Kidney (tissue), 14 donors: ENCODE results near the gene TNRC6C. TPM values are rescaled to one million over a fixed set of nuclear protein-coding genes. Genes with fewer than 3 reads are reported as not detected.
"Not testable (repeated sequence)": the region's sequence is repeated elsewhere in the genome, so short reads cannot be mapped to it uniquely, and the experiment has no call there.

ENCODE experiments used
- DNase-seq, 5 donors: peaks; one replicate each; pipeline ENCODE4 v3.0.0-alpha.2; 2013 to 2020
- FAIRE-seq: peaks from 2 replicates; lab custom pipeline; 2012; peaks lifted over from hg19 to GRCh38; lab: Jason Lieb, UNC
- H3K27ac ChIP-seq, 2 donors: one replicate each; pipeline ENCODE4 v1.7.0; 2013; ENCODE audit warnings: low read depth in 2 of 2, low read length in 2 of 2, inconsistent platforms in 1 of 2
- H3K27me3 ChIP-seq: one replicate; pipeline ENCODE4 v1.7.1; 2013; ENCODE audit warnings: low read length, inconsistent platforms; ENCODE audit not compliant: control insufficient read depth, insufficient read depth
- H3K36me3 ChIP-seq, 3 donors: one replicate each; pipeline versions ENCODE4 v1.7.0 to v1.7.1; 2013; ENCODE audit warnings: low read length in 3 of 3, control low read depth in 1 of 3, inconsistent platforms in 1 of 3; ENCODE audit not compliant: insufficient read depth in 3 of 3, control insufficient read depth in 2 of 3
- H3K4me1 ChIP-seq, 3 donors: one replicate each; pipeline versions ENCODE4 v1.7.0 to v1.7.1; 2013; ENCODE audit warnings: low read length in 3 of 3, inconsistent platforms in 1 of 3, low read depth in 1 of 3; ENCODE audit not compliant: control insufficient read depth in 2 of 3, insufficient read depth in 2 of 3
- H3K4me3 ChIP-seq, 3 donors: one replicate each; pipeline versions ENCODE4 v1.7.0 to v1.8.1; 2013; ENCODE audit warnings: low read length in 3 of 3, control low read depth in 1 of 3, inconsistent platforms in 1 of 3
- H3K9ac ChIP-seq, 3 donors: one replicate each; pipeline versions ENCODE4 v1.7.0 to v1.7.1; 2013; ENCODE audit warnings: low read length in 3 of 3, control low read depth in 1 of 3, inconsistent platforms in 1 of 3
- H3K9me3 ChIP-seq, 3 donors: one replicate each; pipeline versions ENCODE4 v1.7.0 to v1.7.1; 2013; ENCODE audit warnings: low read length in 3 of 3, control low read depth in 1 of 3, inconsistent platforms in 1 of 3; ENCODE audit not compliant: control insufficient read depth in 2 of 3, insufficient read depth in 1 of 3
- intact Hi-C: fragments of 100-400 bp; cut with DNase I; formaldehyde crosslinking; loops from one replicate; pipeline ENCODE4 v1.11.1; 2022
- polyA plus RNA-seq: library from polyadenylated mRNA; stranded (reverse); fragments of 350-450 nt; fragmentation: Illumina TruSeq; extraction: RNeasy Lipid Tissue Mini Kit (QIAGEN cat#74804); gene quantifications from one replicate; pipeline ENCODE4 v1.2.3, GENCODE V29; 2014; ENCODE audit warnings: low read depth, low replicate concordance; ENCODE audit not compliant: insufficient read depth
- total RNA-seq: library from RNA; stranded (reverse); fragmentation: NEBNext Ultra II Directional; extraction: Animal tissue kit (Norgen Biotek cat#: 25700); gene quantifications from one replicate; pipeline ENCODE4 v1.2.1, GENCODE V29; 2021
- TF ChIP-seq, protein P1 (sequence below): IDR thresholded peaks from 3 replicates; pipeline ENCODE4 v1.5.1; 2012; ENCODE audit warnings: mild to moderate bottlenecking, moderate library complexity, borderline replicate concordance; ENCODE audit not compliant: insufficient read depth; ENCODE audit errors: extremely low read depth
- donor health status: control.
- donor health status: control.
- donor health status: control.
- donor health status: control.
- donor health status: control.
- donor health status: DM: yes; HTN: yes; CAD: no.
- donor health status: Normal renal cell carcinoma (clear cell type).

The TNRC6C gene
- total and polyA plus RNA-seq, 2 donors from 2014 or later = 1.9 to 29.4 TPM

DNA sequence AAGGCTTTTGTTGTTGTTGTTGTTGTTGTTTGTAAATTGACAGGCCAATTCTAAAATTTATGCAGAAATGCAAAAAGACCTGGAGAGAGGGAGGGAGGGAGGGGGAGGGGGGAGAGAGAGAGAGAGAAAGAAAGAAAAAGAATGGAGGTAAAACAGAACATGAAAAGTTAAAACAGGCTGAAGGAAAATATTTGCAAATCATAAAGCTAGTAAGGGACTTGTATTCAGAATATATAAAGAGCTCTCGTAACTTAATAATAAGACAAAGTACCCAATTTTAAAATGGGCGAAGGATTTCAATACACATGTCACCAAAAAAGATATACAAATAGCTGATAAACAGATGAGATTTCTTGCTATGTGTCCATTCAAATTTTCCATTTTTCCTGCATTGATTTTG is 15.4 kb downstream of the TNRC6C start:
- Histone ChIP-seq H3K27ac (no peak overlapping the region), H3K9ac (no peak overlapping the region), H3K4me1 (peaks cover 0 to 3% (median 0%) of the 10 kb centered on the region in 3 donors), H3K4me3 (no peak overlapping the region), H3K9me3 (no peaks in the 10 kb centered on the region), H3K36me3 (no peaks in the 10 kb centered on the region), H3K27me3 (no peaks in the 10 kb centered on the region)
- FAIRE-seq (no peak), DNase-seq (no peak)
- TF ChIP-seq, protein P1, sequence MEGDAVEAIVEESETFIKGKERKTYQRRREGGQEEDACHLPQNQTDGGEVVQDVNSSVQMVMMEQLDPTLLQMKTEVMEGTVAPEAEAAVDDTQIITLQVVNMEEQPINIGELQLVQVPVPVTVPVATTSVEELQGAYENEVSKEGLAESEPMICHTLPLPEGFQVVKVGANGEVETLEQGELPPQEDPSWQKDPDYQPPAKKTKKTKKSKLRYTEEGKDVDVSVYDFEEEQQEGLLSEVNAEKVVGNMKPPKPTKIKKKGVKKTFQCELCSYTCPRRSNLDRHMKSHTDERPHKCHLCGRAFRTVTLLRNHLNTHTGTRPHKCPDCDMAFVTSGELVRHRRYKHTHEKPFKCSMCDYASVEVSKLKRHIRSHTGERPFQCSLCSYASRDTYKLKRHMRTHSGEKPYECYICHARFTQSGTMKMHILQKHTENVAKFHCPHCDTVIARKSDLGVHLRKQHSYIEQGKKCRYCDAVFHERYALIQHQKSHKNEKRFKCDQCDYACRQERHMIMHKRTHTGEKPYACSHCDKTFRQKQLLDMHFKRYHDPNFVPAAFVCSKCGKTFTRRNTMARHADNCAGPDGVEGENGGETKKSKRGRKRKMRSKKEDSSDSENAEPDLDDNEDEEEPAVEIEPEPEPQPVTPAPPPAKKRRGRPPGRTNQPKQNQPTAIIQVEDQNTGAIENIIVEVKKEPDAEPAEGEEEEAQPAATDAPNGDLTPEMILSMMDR = no peak
- intact Hi-C loops = no loop called here

DNA sequence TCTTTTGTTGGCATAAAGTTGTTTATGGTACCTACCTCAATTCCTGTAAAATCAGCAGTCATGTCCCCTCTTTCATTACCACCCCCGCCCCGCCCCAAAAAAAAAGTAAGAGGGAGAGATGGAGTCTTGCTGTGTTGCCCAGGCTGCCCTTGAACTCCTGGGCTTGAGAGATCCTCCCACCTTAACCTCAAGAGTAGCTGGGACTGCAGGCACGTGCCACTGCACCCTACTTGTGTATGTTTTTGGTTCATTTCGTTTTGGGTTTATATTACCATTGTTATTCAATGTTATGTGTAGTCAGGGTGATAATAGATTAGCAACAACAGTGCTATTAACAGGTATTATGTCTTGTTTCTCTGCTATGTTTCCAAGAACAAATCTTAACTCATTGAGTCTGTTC is 15.9 kb downstream of the TNRC6C start:
- no peak for FAIRE-seq

DNA sequence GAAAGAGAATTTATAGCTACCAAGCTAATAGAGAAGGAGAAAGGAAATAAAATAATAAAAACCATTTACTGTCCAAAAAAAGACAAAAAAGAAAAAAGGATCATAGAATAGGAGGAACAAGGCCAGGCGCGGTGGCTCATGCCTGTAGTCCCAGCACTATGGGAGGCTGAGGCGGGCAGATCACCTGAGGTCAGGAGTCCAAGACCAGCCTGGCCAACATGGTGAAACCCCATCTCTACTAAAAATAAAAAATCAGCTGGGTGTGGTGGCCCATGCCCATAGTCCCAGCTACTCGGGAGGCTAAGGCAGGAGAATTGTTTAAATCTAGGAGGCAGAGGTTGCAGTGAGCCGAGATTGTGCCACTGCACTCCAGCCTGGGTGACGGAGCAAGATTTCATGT is 23.9 kb downstream of the TNRC6C start:
- intact Hi-C loops, H3K9me3 ChIP-seq, H3K4me3 ChIP-seq, H3K9ac ChIP-seq, DNase-seq, H3K27ac ChIP-seq, FAIRE-seq, H3K36me3 ChIP-seq, H3K4me1 ChIP-seq, H3K27me3 ChIP-seq: not testable (repeated sequence)

More for the DNA sequence above, 15.9 kb downstream of the TNRC6C start:
- TF ChIP-seq, protein P1 = no peak
- no peaks in the 10 kb centered on the region for H3K27me3 ChIP-seq
- H3K4me3 ChIP-seq = no peak overlapping the region
- H3K9ac ChIP-seq = no peak overlapping the region
- no peak for DNase-seq
- H3K36me3 ChIP-seq = no peaks in the 10 kb centered on the region
- peaks cover 0 to 3% (median 0%) of the 10 kb centered on the region in 3 donors for H3K4me1 ChIP-seq
- H3K9me3 ChIP-seq = no peaks in the 10 kb centered on the region
- no peak overlapping the region for H3K27ac ChIP-seq
- intact Hi-C loops = no loop called here

DNA sequence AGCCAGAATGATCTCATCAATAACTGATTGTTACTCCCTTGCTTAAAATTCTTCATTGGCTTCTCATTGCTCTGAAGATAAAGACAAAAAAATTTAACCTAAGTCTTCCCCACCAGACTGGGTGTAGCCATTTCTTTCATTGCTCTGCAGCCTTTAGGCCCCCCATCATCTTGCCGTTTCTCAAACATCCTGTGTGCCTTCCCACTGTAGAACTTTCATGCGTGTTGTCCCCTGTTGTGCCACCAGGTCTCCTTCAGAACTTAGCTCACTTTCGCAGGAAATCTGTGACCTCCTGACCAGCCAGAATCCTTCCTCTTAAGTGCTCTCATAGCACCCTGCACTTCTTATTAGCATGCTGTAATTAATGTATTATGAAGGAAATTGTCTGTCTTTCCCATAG is 31.8 kb downstream of the TNRC6C start:
- Histone ChIP-seq H3K9ac (no peak overlapping the region), H3K27me3 (no peaks in the 10 kb centered on the region), H3K36me3 (no peaks in the 10 kb centered on the region), H3K9me3 (no peaks in the 10 kb centered on the region), H3K27ac (no peak overlapping the region), H3K4me3 (no peak overlapping the region), H3K4me1 (peaks cover 0 to 1% (median 0%) of the 10 kb centered on the region in 3 donors)
- intact Hi-C loops = no loop called here
- FAIRE-seq = no peak
- no peak for DNase-seq
- TF ChIP-seq, protein P1 = no peak

DNA sequence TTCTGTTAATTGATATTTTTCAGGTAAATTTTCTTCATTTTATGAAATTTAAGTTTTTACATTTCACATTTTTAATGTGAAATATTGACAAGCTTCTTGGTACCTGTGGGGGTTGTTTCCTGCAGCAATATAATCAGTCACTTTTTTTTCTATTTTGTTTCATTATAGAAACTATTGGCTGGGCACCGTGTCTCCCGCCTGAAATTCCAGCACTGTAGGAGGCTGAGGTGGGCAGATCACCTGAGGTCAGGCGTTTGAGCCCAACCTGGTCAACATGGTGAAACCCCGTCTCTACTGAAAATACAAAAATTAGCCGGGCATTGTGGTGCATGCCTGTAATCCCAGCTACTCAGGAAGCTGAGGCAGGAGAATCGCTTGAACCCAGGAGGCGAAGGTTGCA is 35.2 kb downstream of the TNRC6C start:
- H3K9ac ChIP-seq, H3K27ac ChIP-seq, H3K4me3 ChIP-seq, DNase-seq, H3K4me1 ChIP-seq, intact Hi-C loops, H3K27me3 ChIP-seq, H3K9me3 ChIP-seq, H3K36me3 ChIP-seq, FAIRE-seq: not testable (repeated sequence)
